Measurements from ENCODE around the gene KANSL1. TPM values are rescaled to one million over a fixed set of nuclear protein-coding genes. Genes with fewer than 3 reads are reported as not detected.

Gene KANSL1
- total and polyA plus RNA-seq, 2 experiments from 2014 or later = 49.0 to 206 TPM

- DNase-seq (ENCODE audit: low spot score) = no peak
- H3K9me2 ChIP-seq (ENCODE audit: insufficient read depth) = no peaks in the 10 kb centered on the region
- H4K20me1 ChIP-seq (replicated peaks; ENCODE audit: insufficient read depth) = peaks cover 21% of the 10 kb centered on the region
- no peak overlapping the region for H3K4me2 ChIP-seq
- Mint-ChIP-seq H3K9me3 (no peaks in the 10 kb centered on the region), H3K27me3 (ENCODE audit: insufficient read depth, low read depth, poor library complexity) (peaks cover 4% of the 10 kb centered on the region), H3K4me1 (no peaks in the 10 kb centered on the region), H3K4me3 (no peak overlapping the region), H3K27ac (no peak overlapping the region), H3K36me3 (ENCODE audit: low read depth) (peaks cover 92% of the 10 kb centered on the region)
- no peaks in the 10 kb centered on the region for H3K27me3 ChIP-seq (ENCODE audit: insufficient read depth)
- H3F3A ChIP-seq (replicated peaks; ENCODE audit: low read depth) = peaks cover 10% of the 10 kb centered on the region; the same call in 1 of the 2 replicates
- no peak overlapping the region for H3K4me3 ChIP-seq
- no peak for ATAC-seq
- H3K4me1 ChIP-seq (ENCODE audit: insufficient read depth) = no peaks in the 10 kb centered on the region
- no peak overlapping the region for H2AFZ ChIP-seq
- TF ChIP-seq ZNF114 (CRISPR knock-in tag; IDR thresholded peaks at IDR 0.05) = no peak
- TF ChIP-seq CREB1 (CRISPR knock-in tag; IDR thresholded peaks at IDR 0.05; ENCODE audit: low read depth) = no peak
- no peak for TF ChIP-seq JUNB (IDR thresholded peaks at IDR 0.05; ENCODE audit: unreplicated experiment)
- TF ChIP-seq STAT1 (IDR thresholded peaks at IDR 0.05; ENCODE audit: unreplicated experiment) = no peak
- TF ChIP-seq, protein P1, sequence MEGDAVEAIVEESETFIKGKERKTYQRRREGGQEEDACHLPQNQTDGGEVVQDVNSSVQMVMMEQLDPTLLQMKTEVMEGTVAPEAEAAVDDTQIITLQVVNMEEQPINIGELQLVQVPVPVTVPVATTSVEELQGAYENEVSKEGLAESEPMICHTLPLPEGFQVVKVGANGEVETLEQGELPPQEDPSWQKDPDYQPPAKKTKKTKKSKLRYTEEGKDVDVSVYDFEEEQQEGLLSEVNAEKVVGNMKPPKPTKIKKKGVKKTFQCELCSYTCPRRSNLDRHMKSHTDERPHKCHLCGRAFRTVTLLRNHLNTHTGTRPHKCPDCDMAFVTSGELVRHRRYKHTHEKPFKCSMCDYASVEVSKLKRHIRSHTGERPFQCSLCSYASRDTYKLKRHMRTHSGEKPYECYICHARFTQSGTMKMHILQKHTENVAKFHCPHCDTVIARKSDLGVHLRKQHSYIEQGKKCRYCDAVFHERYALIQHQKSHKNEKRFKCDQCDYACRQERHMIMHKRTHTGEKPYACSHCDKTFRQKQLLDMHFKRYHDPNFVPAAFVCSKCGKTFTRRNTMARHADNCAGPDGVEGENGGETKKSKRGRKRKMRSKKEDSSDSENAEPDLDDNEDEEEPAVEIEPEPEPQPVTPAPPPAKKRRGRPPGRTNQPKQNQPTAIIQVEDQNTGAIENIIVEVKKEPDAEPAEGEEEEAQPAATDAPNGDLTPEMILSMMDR (conservative IDR thresholded peaks at IDR 0.05; ENCODE audit: low read depth in 2 of 2) = no peak
- no peak for TF ChIP-seq ZNF462 (CRISPR knock-in tag; IDR thresholded peaks at IDR 0.05)
- TF ChIP-seq, protein P2, sequence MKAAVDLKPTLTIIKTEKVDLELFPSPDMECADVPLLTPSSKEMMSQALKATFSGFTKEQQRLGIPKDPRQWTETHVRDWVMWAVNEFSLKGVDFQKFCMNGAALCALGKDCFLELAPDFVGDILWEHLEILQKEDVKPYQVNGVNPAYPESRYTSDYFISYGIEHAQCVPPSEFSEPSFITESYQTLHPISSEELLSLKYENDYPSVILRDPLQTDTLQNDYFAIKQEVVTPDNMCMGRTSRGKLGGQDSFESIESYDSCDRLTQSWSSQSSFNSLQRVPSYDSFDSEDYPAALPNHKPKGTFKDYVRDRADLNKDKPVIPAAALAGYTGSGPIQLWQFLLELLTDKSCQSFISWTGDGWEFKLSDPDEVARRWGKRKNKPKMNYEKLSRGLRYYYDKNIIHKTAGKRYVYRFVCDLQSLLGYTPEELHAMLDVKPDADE (IDR thresholded peaks at IDR 0.05) = no peak
- TF ChIP-seq, protein P3, sequence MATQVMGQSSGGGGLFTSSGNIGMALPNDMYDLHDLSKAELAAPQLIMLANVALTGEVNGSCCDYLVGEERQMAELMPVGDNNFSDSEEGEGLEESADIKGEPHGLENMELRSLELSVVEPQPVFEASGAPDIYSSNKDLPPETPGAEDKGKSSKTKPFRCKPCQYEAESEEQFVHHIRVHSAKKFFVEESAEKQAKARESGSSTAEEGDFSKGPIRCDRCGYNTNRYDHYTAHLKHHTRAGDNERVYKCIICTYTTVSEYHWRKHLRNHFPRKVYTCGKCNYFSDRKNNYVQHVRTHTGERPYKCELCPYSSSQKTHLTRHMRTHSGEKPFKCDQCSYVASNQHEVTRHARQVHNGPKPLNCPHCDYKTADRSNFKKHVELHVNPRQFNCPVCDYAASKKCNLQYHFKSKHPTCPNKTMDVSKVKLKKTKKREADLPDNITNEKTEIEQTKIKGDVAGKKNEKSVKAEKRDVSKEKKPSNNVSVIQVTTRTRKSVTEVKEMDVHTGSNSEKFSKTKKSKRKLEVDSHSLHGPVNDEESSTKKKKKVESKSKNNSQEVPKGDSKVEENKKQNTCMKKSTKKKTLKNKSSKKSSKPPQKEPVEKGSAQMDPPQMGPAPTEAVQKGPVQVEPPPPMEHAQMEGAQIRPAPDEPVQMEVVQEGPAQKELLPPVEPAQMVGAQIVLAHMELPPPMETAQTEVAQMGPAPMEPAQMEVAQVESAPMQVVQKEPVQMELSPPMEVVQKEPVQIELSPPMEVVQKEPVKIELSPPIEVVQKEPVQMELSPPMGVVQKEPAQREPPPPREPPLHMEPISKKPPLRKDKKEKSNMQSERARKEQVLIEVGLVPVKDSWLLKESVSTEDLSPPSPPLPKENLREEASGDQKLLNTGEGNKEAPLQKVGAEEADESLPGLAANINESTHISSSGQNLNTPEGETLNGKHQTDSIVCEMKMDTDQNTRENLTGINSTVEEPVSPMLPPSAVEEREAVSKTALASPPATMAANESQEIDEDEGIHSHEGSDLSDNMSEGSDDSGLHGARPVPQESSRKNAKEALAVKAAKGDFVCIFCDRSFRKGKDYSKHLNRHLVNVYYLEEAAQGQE (IDR thresholded peaks at IDR 0.05; ENCODE audit: unreplicated experiment) = no peak
- peaks cover 75% of the 10 kb centered on the region for H3K36me3 ChIP-seq (ENCODE audit: insufficient read depth)
- H3K27ac ChIP-seq (ENCODE audit: low read depth) = no peak overlapping the region
- H3K79me2 ChIP-seq (replicated peaks; ENCODE audit: insufficient read depth) = no peaks in the 10 kb centered on the region
Observed at GRCh38 chr17:46036491-46036890, 156.7 kb downstream of the KANSL1 start.
